IPS-18a (cell line): ENCODE results near the gene JARID2.

Source experiments
- H3K27ac ChIP-seq: one replicate; pipeline ENCODE4 v1.5.1; 2013; ENCODE audit warnings: low read length
- H3K27me3 ChIP-seq: one replicate; pipeline ENCODE4 v1.6.1; 2013; ENCODE audit warnings: mild to moderate bottlenecking, low read length; ENCODE audit not compliant: control insufficient read depth, insufficient read depth
- H3K36me3 ChIP-seq: one replicate; pipeline ENCODE4 v1.6.1; 2013; ENCODE audit warnings: low read depth, low read length; ENCODE audit not compliant: control insufficient read depth
- H3K4me1 ChIP-seq: one replicate; pipeline ENCODE4 v1.6.1; 2013; ENCODE audit warnings: low read depth, low read length; ENCODE audit not compliant: control insufficient read depth
- H3K4me3 ChIP-seq: one replicate; pipeline ENCODE4 v1.5.1; 2013; ENCODE audit warnings: low read length
- H3K9ac ChIP-seq: one replicate; pipeline ENCODE4 v1.6.1; 2013; ENCODE audit warnings: mild to moderate bottlenecking, low read length, moderate library complexity
- H3K9me3 ChIP-seq: one replicate; pipeline ENCODE4 v1.6.1; 2013; ENCODE audit warnings: low read depth, low read length; ENCODE audit not compliant: control insufficient read depth

Gene JARID2

GRCh38 chr6:15570171-15570570 lies 324.3 kb downstream of the JARID2 start:
- no peaks in the 10 kb centered on the region for H3K36me3 ChIP-seq
- H3K9me3 ChIP-seq: no peaks in the 10 kb centered on the region
- no peaks in the 10 kb centered on the region for H3K27me3 ChIP-seq
- no peak overlapping the region for H3K9ac ChIP-seq
- peaks cover 9% of the 10 kb centered on the region for H3K4me1 ChIP-seq
- no peak overlapping the region for H3K4me3 ChIP-seq
- H3K27ac ChIP-seq: no peak overlapping the region
